ENCODE measurements around the gene SOWAHA. TPM values are rescaled to one million over a fixed set of nuclear protein-coding genes. Genes with fewer than 3 reads are reported as not detected.
A peak's percentile ranks its signal among the peaks of the same experiment; 100 is the strongest.

The SOWAHA gene
- total and polyA plus RNA-seq, 2 experiments from 2014 or later = not detected

GRCh38 chr5:132775476-132775961 is 37.6 kb upstream of the SOWAHA start:
- peak in 1 of 2 donors; percentile 16 for DNase-seq (ENCODE audit: low read depth in 1 of 2, low spot score in 1 of 2)
- peaks cover 33% of the 10 kb centered on the region for H3K27me3 ChIP-seq
- no peaks in the 10 kb centered on the region for H3K9me3 ChIP-seq (ENCODE audit: low read depth)
- peaks cover 13% of the 10 kb centered on the region for H3K4me1 ChIP-seq (ENCODE audit: low read depth)
- H3K27ac ChIP-seq = no peak overlapping the region
- TF ChIP-seq CTCF (IDR thresholded peaks at IDR 0.05; ENCODE audit: low read depth, low read length) = no peak
- no peaks in the 10 kb centered on the region for H3K36me3 ChIP-seq
- peak overlapping the region; percentile 74 for H3K4me3 ChIP-seq

GRCh38 chr5:132776131-132776937 is 36.8 kb upstream of the SOWAHA start:
- Histone ChIP-seq H3K9me3 (ENCODE audit: low read depth) (no peaks in the 10 kb centered on the region), H3K27me3 (peaks cover 41% of the 10 kb centered on the region), H3K36me3 (no peaks in the 10 kb centered on the region), H3K27ac (peak overlapping the region; percentile 51), H3K4me1 (ENCODE audit: low read depth) (peaks cover 9% of the 10 kb centered on the region), H3K4me3 (peak overlapping the region; percentile 74)
- peak; percentile 35 for DNase-seq (ENCODE audit: low read depth in 1 of 2, low spot score in 1 of 2)
- TF ChIP-seq CTCF (IDR thresholded peaks at IDR 0.05; ENCODE audit: low read depth, low read length) = no peak

DNA sequence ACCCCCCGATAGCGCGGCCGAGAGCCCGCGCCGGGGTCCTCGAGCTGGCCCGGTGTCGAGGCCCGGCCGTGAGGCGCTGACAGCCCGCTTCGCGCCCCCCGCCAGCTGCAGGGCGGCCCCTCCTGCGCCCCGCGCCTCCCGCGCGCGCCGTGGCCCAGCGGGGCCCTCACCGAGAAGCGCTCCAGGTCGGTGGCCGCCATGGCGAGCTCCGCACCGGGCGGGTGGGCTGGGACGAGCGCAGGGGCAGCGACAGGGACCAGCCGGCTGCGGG is 36.2 kb upstream of the SOWAHA start:
- no peak for DNase-seq (ENCODE audit: low read depth in 1 of 2, low spot score in 1 of 2)
- Histone ChIP-seq H3K27me3 (peaks cover 45% of the 10 kb centered on the region), H3K4me3 (peak overlapping the region; percentile 74), H3K27ac (peak overlapping the region; percentile 51), H3K9me3 (ENCODE audit: low read depth) (no peaks in the 10 kb centered on the region), H3K4me1 (ENCODE audit: low read depth) (peaks cover 8% of the 10 kb centered on the region), H3K36me3 (no peaks in the 10 kb centered on the region)
- no peak for TF ChIP-seq CTCF (IDR thresholded peaks at IDR 0.05; ENCODE audit: low read depth, low read length)

GRCh38 chr5:132777209-132778069 is 35.7 kb upstream of the SOWAHA start, which contains the start of gene SEPTIN8:
Gene SEPTIN8, minus strand, starts transcription at chr5:132777239. Its CDS starts 102 bp downstream, at chr5:132777137.
- Histone ChIP-seq H3K27me3 (peaks cover 49% of the 10 kb centered on the region), H3K4me3 (peak within 1 kb of the TSS; percentile 74), H3K4me1 (ENCODE audit: low read depth) (peaks cover 8% of the 10 kb centered on the region), H3K27ac (peak within 1 kb of the TSS; percentile 51), H3K36me3 (no peaks in the 10 kb centered on the region), H3K9me3 (ENCODE audit: low read depth) (no peaks in the 10 kb centered on the region)
- TF ChIP-seq CTCF (IDR thresholded peaks at IDR 0.05; ENCODE audit: low read depth, low read length) = no peak
- peak; percentile 51 to 79 for DNase-seq (ENCODE audit: low read depth in 1 of 2, low spot score in 1 of 2)

DNA sequence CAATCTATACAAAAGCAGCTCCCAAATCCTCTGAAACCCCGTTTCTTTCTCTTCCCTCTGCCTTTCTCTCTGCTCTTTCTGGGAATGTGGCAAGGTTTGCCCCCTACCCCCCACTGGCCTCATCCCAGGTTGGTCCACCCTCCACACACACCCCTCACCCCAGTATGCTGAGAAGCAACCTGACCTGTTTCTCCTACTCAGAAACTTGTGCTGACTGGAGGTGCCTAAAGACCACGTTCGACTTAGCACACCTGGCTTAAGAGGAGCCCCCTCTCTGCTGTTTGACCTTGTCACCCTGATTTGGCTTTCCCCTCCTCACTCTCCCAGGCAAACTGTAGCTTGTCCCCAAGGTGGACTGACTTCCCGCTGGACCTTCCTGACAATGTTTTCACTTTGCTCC is 35.0 kb upstream of the SOWAHA start:
- Histone ChIP-seq H3K9me3 (ENCODE audit: low read depth) (no peaks in the 10 kb centered on the region), H3K36me3 (no peaks in the 10 kb centered on the region), H3K27me3 (peaks cover 54% of the 10 kb centered on the region), H3K4me3 (no peak overlapping the region), H3K27ac (no peak overlapping the region), H3K4me1 (ENCODE audit: low read depth) (peaks cover 8% of the 10 kb centered on the region)
- DNase-seq (ENCODE audit: low read depth in 1 of 2, low spot score in 1 of 2) = no peak
- no peak for TF ChIP-seq CTCF (IDR thresholded peaks at IDR 0.05; ENCODE audit: low read depth, low read length)
